H1 (cell line): ENCODE measurements around the gene TAOK1. TPM values are rescaled to one million over a fixed set of nuclear protein-coding genes. Genes with fewer than 3 reads are reported as not detected.

ENCODE experiments used
- ASH2L ChIP-seq: fragments of 200-600, 300-600 bp; sonication (generic); IDR thresholded peaks from one replicate; pipeline ENCODE4 v1.7.1; 2017; ENCODE audit warnings: low read length
- BACH1 ChIP-seq: IDR thresholded peaks from 2 replicates; pipeline ENCODE4 v1.6.1; 2012; ENCODE audit warnings: low read length, improper control_type of control experiment
- CBX5 ChIP-seq: fragments of 300-800, 300-1000 bp; sonication (generic); IDR thresholded peaks from 2 replicates; pipeline ENCODE4 v1.7.1; 2016; ENCODE audit warnings: antibody characterized with exemption, low read length, low read depth
- CHD2 ChIP-seq: IDR thresholded peaks from 2 replicates; pipeline ENCODE4 v1.6.1; 2012; ENCODE audit warnings: low read length, improper control_type of control experiment
- EP300 ChIP-seq, 2 experiments: IDR thresholded peaks; 1 replicate in 1 of 2; 2 replicates in 1 of 2; pipeline ENCODE4 v1.6.1; 2011 to 2012; ENCODE audit warnings: low read depth in 2 of 2, low read length in 2 of 2, mild to moderate bottlenecking in 2 of 2, borderline replicate concordance in 1 of 2, inconsistent platforms in 1 of 2, moderate library complexity in 1 of 2
- HDAC2 ChIP-seq, 2 experiments: fragments of 300-600 bp in 1 of 2; sonication (generic) in 1 of 2; IDR thresholded peaks; 2 replicates each; pipeline ENCODE4 v1.6.1; 2011 to 2012; ENCODE audit warnings: low read depth in 2 of 2, low read length in 2 of 2, mild to moderate bottlenecking in 2 of 2, moderate library complexity in 2 of 2, borderline replicate concordance in 1 of 2, inconsistent platforms in 1 of 2
- JUN ChIP-seq: IDR thresholded peaks from 2 replicates; pipeline ENCODE4 v1.6.1; 2011; ENCODE audit warnings: low read depth, mild to moderate bottlenecking, improper control_type of control experiment, low read length
- NRF1 ChIP-seq: IDR thresholded peaks from 2 replicates; pipeline ENCODE4 v1.6.1; 2011; ENCODE audit warnings: mild to moderate bottlenecking, low read depth, low read length, improper control_type of control experiment
- PHF8 ChIP-seq: fragments of 200-600 bp; sonication (generic); conservative IDR thresholded peaks from 2 replicates; pipeline ENCODE4 v1.7.1; 2012; ENCODE audit warnings: low read depth, mild to moderate bottlenecking, inconsistent platforms, low read length, moderate library complexity
- POLR2A ChIP-seq, 2 experiments: IDR thresholded peaks; 1 replicate in 1 of 2; 2 replicates in 1 of 2; pipeline ENCODE4 v1.6.1; 2011; ENCODE audit warnings: low read depth in 2 of 2, low read length in 2 of 2, mild to moderate bottlenecking in 2 of 2; ENCODE audit errors: control extremely low read depth in 1 of 2
- RFX5 ChIP-seq: IDR thresholded peaks from 2 replicates; pipeline ENCODE4 v1.6.1; 2011; ENCODE audit warnings: low read depth, low read length, improper control_type of control experiment, borderline replicate concordance
- RNF2 ChIP-seq: fragments of 200-900, 300-1000 bp; sonication (generic); IDR thresholded peaks from 2 replicates; pipeline ENCODE4 v1.7.1; 2016; ENCODE audit warnings: borderline replicate concordance, low read depth, mild to moderate bottlenecking, antibody characterized with exemption, low read length; ENCODE audit not compliant: poor library complexity, severe bottlenecking; ENCODE audit errors: missing control alignments
- SP2 ChIP-seq: IDR thresholded peaks from 2 replicates; pipeline ENCODE4 v1.6.1; 2012; ENCODE audit warnings: mild to moderate bottlenecking, low read length, inconsistent platforms
- SRF ChIP-seq: IDR thresholded peaks from 2 replicates; pipeline ENCODE4 v1.6.1; 2011; ENCODE audit warnings: mild to moderate bottlenecking, low read depth, low read length, moderate library complexity
- TCF12 ChIP-seq: IDR thresholded peaks from 2 replicates; pipeline ENCODE4 v1.6.1; 2011; ENCODE audit warnings: low read depth, mild to moderate bottlenecking, low read length
- polyA plus RNA-seq, 7 experiments: library from polyadenylated mRNA; depleted of rRNA in 3 of 7; stranded (reverse) in 5 of 7; unstranded in 2 of 7; fragments of >200 nt in 5 of 7; fragments of 200-250 nt in 2 of 7; gene quantifications; 1 replicate in 5 of 7; 2 replicates in 1 of 7; 4 replicates in 1 of 7; pipeline versions ENCODE4 v1.2.1 to v1.2.3, GENCODE V29; 2011 to 2013; ENCODE audit warnings: missing spikeins in 2 of 7, mixed read lengths in 2 of 7
- total RNA-seq: library from RNA; stranded (reverse); fragmentation: NEBNext Ultra II Directional; extraction: Animal tissue kit (Norgen Biotek cat#: 25700); gene quantifications from 2 replicates; pipeline ENCODE4 v1.2.1, GENCODE V29; 2021

Gene TAOK1
- total and polyA plus RNA-seq, 2 of the 8 experiments (the other 6 are each of a cell fraction or from before 2014, with no cell fraction given): 12.2 to 90.6 TPM

DNA sequence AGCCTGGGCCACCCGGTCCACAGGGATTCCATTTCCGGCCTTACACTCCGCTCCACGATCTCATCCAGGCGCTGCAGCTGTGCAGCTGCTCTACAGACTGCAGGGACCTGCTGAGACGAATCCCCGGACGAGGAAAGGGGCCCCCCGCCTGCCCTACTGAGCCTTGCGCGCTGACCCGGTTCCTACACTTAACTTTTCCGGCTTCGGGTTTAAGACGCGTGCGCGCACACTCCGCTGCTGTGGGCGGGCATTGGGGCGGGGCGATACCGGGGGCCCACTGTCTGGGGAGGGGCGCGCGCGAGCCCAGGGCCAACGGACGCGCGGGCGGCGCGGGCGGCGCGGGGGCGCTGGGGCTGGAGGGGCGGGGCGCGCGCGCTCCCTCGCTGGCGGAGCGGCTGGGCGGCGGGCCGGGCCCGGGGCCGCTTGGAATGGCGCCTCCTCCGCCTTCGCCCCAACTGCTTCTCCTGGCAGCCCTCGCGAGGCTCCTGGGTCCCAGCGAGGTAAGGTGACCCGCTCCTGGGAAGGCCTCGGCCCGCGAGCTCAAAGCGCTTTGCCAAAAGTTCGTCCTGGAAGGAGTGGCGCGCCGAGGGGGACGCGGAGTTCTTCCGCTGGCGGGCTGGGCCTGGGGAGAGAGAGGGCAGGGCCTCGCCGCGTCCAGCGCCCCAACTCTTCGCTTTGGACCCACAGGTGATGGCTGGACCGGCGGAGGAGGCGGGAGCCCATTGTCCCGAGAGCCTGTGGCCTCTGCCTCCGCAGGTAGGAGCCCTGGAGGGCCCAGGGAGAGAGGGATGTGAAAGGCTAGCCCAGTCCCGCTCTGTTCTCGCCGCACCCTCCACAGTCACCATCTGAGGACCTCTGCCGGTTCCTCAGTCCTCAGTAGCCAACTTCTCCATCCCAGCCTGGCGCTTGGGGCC lies 178.4 kb downstream of the TAOK1 start, which contains the start of gene TP53I13 (continued):
- TF ChIP-seq TCF12: no peak
- peak; percentile 81 for TF ChIP-seq ASH2L
- TF ChIP-seq CBX5: no peak
- no peak for TF ChIP-seq NRF1
- no peak for TF ChIP-seq HDAC2 (IDR thresholded peaks at IDR 0.05; ENCODE audit: borderline replicate concordance in 1 of 2, low read depth in 2 of 2, low read length in 2 of 2)
- no peak for TF ChIP-seq RFX5
- peak; percentile 1 for TF ChIP-seq RNF2
- TF ChIP-seq EP300 (IDR thresholded peaks at IDR 0.05; ENCODE audit: borderline replicate concordance in 1 of 2, low read depth in 2 of 2, low read length in 2 of 2): no peak
- no peak for TF ChIP-seq POLR2A (IDR thresholded peaks at IDR 0.05; ENCODE audit: control extremely low read depth in 1 of 2, low read depth in 2 of 2, low read length in 2 of 2)
- no peak for TF ChIP-seq SP2
- no peak for TF ChIP-seq JUN
- TF ChIP-seq BACH1: no peak; the same call in 1 of the 2 replicates
- no peak for TF ChIP-seq SRF
- TF ChIP-seq CHD2: 0 out of 2 replicates have a peak, but pooled peaks have one; percentile 60
- peak; percentile 53 for TF ChIP-seq PHF8
- TF ChIP-seq, all 59 proteins: peak for 6
